ENCODE measurements around the gene LCN2.
A peak's percentile ranks its signal among the peaks of the same experiment; 100 is the strongest.
"Not testable (repeated sequence)": the region's sequence is repeated elsewhere in the genome, so short reads cannot be mapped to it uniquely, and the experiment has no call there.

LCN2 gene

DNA sequence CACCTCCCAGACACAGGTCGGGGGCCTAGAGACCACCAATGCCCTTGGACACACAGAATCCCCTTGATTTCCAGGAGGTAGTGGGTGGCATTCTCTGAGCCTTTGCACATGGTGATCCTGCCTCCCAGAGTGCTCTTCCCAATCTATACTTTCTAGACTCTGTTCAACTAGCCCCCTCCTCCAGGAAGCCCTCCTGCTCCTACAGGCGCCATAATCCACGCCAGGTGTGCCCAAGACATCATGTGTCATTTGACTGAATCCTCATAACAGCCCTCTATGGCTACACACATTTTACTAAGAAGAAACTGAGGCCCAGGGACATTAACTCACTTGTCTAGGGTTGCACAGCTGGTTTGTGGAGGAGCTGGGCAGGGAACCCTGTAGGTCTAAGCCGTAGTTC is 18.0 kb downstream of the LCN2 start:
- no peak for DNase-seq (ENCODE audit: low read depth in 2 of 2)

DNA sequence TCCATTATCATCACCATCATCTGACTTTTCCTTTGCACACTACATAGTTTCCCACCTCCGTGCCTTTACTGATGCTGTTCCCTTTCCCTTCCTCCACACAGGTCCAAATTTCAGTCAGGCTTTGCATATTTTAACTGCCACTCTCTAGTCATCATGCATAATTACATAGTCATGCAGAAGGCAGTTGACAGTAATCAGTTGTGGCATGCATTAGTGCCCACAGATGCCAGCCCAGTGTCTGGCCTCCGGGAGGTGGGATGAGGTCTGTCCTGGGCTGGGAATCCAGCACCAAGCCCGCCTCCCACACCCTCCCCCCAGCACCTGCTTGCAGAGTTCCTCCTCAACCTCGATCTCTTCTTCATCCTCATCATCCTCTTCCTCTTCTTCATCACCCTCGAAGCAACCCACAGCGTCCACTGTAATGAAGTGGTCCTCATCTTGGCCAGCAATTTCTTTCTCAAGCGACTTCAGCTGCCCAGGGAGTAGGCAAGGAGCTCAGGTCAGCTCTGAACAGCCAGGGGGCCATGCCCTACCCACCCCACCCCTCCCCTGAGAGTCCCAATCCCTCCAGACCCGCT is 19.6 kb downstream of the LCN2 start:
- no peak for DNase-seq (ENCODE audit: low read depth in 2 of 2)

DNA sequence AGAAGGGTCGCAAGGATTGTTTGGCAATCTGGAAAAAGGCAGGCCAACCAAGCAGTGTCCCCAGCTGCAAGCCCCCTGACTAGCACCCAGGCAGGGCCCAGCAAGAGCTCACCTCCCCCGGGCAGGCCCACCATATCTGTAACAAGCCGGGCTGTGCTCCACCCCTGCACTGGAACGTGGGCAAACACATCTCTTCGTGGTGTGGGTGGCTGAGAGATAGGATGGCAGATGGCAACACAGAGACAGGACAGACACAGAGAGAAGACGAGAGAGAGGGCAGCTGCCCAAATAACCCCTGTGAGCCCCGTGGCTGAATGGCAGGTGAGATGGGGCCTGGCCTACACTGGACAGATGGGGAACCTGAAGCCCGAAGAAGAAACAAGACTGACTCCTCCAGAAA is 20.2 kb downstream of the LCN2 start:
- no peak for DNase-seq (ENCODE audit: low read depth in 2 of 2)

DNA sequence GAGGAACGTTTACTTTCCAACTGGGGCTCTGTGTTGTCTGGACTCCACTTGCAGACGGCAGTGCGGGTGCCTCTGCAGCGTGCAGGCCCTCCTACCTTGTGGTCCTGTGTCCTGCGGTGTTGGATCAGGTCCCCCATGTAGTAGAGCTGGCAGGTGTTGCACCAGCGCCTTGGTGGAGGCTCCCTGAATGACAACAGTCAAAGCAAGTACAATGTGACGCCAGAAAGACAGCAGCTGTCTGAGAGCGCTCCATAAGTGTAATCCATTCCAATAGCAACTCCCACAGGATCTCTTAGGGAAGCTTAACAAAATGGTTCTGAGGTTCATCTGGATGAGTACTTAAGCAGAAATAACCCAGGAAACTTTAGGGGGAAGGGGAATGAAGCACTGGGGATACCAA is 20.7 kb downstream of the LCN2 start:
- DNase-seq (ENCODE audit: low read depth in 2 of 2) = no peak

DNA sequence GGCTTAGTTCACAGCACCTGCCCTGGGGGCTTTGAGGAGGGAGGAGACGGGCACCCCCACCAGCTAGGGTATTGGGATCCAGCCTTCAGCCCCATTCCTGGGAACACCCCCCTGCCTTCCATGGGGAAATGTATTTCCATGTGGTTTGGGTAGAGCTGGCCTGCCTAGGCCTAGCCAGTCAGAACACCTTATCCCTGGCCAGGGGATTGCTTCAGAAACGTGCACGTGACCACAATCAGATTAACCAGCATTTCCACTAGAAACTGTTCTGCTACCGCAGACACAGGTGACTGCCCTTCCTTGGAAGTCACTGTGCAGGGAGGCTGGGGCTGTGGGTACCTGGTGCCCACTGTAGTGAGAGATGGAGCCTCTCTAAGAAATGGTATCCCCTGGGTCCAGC is 24.8 kb downstream of the LCN2 start:
- no peak for DNase-seq (ENCODE audit: low read depth in 2 of 2)

DNA sequence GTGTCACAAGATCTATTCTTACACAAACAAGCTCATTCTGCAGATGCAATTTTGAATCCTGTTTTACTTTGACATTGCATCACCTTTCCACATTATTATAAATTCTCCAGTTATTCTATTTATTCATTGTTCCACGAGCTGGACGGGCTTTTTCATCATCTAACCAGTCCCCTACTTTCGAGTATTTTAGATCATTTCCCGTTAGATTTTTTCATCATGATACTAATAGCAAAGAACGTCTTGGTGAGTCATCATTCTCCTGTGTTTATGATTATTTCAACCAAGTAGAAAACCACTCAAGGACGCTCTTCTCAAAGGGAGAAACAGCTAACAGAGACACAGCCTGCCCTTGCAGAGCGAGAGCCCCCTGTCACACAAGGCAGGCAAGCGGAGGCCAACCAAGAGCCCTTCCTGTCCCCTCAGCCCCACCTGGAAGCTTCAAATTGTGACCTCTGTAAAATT is 25.9 kb downstream of the LCN2 start:
- no peak for DNase-seq (ENCODE audit: low read depth in 2 of 2)

DNA sequence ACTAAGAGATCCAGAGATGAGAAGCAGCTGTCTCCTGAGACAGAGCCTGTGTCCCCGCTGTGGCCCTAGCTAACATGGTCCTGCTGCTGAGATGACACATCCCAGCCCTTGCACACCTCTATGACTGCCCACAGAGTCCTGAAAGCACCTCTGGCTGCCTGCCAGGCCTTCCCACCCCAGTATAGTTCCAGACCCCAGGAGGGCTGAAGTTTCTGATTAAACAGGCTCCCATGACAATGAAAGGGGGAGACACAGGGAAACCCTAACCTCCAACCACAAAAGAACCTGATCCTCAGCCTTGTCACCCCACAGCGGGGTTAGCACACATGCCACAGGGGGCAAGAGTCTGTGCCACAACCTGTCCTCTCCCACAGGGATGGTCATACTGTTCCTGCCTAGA is 26.5 kb downstream of the LCN2 start:
- no peak for DNase-seq (ENCODE audit: low read depth in 2 of 2)

DNA sequence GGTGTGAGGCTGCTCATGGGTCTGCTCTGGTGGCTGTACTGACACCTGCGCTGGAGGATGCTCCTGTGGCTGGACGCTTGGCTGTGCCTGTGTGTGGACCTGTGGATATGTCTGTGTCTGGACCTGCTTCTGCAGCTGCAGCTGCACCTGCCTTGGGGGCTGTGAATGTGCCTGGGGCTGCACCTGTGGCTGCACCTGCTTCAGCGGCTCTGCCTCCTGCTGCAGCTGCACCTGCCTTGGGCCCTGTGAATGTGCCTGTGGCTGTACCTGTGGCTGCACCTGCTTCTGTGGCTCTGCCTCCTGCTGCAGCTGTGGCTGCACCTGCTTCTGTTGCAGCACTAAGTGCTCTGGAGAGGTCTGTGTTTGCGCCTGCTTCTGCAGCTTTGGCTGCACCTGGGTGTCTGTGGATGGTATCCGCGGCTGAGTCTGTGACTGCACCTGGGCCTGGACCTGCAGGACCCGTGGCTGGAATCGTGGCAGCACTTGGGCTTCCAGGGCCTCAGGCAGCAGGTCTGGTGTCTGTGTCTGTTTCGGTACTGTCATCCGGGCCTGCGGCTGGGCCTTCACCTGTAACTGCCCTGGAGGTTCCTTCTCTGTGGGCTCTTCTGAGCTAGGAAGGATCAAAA is 29.7 kb downstream of the LCN2 start:
- DNase-seq (ENCODE audit: low read depth in 2 of 2) = no peak

DNA sequence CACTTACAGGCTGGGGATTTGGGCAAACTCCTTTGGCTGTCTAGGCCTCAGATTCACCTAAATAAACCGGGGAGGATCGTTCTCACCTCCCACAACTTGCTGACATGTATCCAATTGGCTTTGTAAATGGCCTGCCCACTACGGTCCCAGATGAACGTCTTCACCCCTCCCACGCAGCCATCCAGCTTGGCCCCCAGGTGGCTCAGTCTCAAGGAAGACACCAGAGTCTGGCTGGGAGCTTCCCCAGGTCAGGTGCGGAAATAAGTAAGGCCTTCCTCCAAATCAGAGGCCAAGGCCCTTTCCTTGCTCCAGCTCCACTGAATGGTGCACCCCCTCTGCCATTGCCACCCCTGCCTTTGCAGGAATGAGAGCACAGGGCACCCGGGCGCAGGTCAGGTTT is 30.7 kb downstream of the LCN2 start:
- no peak for DNase-seq (ENCODE audit: low read depth in 2 of 2)

DNA sequence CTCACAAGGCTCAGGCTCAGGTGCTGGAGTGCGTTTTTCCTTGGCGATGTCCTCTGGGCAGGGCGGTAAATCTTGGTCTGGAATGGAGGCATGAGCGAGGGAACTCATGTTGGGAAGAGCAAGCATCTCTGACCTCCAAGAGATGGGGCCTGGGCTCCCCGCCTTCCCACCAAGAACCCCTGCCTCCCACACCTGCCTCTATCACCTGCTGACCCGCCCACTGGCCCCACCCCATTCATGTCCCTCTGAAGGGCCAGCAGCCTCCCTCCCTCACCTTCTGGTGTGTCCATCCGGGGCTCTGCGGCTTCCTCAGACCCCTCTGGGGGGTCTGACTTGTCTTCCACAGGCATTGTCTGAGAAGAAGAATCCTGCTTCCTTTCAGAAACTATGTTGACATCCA is 31.2 kb downstream of the LCN2 start:
- DNase-seq (ENCODE audit: low read depth in 2 of 2) = no peak

DNA sequence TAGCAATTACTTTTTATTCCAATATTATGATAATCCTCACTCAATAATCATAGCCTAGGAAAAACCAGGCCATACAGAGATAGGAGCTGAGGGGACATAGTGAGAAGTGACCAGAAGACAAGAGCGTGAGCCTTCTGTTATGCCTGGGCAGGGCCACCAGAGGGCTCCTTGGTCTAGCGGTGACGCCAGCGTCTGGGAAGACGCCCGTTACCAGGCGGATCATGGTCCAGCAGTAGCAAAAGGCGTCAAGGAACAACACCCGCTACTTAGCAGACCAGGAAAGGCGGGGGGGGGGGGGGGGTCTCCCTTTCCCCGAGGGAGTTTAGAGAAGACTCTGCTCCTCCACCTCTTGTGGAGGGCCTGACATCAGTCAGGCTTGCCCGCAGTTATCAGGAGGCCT is 32.2 kb downstream of the LCN2 start:
- DNase-seq (ENCODE audit: low read depth in 2 of 2) = not testable (repeated sequence)

DNA sequence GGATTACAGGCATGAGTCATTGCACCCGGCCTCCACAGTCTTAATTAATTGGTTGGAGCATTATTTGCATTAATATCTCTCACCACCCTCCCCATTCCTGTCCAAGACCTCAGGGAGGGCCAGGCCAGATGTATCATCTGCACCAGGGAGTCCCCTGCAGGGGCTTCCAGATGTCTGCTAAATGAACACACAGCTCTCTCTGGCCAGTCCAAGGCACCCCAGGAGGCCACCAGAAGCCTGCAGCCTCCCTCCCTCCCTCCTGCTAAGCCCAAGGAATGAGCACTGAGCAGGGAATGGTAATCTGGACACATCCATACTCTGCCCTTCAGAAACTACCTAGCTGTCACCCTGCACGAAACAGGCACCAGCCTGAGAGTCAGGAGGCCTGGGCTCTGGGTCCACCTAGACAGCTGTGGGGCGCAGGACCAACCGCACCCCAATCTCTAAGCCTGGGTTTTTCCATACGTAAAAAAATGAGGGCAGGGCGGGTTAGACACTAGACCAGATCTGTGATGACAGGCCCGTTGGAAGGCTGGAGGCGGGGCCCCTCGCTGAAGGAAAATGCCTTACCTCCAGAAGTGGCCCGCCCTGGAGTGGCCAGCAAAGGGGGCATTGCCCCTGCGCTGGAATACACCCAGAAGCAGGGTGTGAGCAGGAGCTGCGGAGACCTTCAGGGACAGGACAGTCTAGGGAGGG is 33.8 kb downstream of the LCN2 start:
- DNase-seq (ENCODE audit: low read depth in 2 of 2) = no peak

DNA sequence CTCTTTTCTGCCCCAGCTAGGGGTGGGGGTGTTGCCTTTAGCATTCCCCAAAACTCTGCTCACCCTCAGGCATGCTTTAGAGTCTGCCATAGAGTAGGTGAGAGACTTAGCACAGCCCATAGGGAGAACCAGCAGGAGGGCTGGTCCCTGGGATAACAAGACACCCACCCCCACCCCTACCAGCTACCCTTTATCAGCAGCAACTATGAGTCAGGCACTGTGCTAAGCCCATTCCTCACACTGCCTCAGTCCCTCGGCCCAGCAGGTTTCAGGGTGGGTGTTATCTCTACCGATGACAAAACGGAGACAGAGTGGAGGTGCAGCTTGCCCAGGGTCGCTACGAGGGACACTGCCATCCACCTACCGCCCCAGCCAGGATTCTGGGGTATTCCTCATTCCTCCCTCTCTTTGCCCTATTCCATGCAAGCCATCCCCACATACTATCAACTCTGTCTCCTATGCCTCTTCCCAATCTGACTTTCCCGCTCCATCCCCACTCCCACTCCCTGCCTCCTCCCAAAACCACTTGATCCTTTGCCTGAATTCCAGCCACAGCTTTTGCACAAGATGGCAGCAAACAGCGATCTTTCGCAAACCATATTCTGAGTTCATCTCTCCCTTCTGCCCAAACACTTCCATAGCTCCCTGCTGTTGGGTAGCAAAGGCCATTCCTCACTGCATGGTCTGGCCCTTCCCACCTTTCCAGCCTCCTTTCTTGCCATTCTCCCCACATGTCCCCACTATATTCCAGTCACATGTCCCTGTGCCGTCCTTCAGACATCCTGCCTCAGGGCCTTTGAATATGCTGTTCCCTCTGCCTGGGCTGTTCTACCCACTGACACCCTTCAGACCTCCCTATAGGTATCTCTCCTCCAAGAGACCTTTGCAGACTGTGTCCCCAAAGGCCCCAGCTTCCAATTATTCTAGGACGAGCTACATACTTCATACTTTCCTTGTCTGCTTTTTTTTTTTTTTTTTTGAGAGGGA is 37.0 kb downstream of the LCN2 start:
- no peak for DNase-seq (ENCODE audit: low read depth in 2 of 2)

DNA sequence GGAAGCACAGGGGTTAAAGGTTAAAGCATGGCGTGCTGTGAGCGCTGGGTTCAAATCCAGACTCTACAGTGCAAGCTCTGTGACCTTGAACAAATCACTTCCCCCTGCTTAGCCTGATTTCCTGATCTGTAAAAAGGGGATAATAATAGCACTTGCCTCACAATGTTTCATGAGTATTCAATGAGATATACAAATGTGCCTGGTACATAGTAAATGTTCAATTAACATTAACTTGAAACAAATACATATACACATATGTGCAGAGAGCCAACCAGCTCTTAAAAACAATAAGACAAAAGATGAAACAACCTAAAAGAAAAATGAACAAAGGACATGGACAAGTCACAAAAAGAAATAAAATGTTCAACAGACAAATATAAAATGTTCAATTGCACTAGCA is 38.1 kb downstream of the LCN2 start:
- no peak for DNase-seq (ENCODE audit: low read depth in 2 of 2)

DNA sequence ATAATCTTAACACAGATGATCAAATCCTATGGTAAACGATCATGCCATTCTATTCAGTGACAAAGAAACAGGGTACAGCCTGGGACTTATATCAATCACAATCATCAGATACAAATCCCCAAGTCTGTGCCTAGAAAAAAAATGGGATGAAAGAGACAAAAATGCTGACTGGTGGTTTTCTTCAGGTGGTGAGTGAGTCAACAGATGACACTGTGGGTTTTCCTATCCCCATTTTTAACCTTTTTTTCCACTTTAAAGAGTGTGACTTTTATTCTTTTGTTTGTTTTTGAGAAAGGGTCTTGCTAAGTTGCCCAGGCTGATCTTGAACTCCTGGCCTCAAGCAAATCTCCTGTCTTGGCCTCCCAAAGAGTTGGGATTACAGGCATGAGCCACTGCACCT is 39.0 kb downstream of the LCN2 start:
- DNase-seq (ENCODE audit: low read depth in 2 of 2) = no peak

DNA sequence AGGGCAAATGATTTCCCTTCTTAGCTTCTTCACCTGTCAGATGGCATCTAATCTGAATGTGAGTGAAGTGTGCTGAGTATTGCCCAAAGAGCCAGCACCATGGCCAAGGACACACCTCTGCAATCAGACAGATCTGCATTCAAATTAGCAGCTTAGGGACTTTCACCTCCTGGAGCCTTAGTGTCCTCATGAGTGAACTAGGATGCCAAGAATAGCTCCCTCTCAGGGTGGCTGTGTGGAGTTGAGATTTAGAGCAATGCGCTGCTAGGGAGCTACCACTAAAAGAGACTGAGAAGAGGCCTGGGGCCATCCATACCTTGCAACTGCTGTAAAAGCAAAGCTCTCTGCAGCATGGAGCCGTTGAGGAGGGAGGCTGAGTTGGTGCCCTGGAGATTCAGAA is 40.8 kb downstream of the LCN2 start:
- DNase-seq (ENCODE audit: low read depth in 2 of 2) = no peak

DNA sequence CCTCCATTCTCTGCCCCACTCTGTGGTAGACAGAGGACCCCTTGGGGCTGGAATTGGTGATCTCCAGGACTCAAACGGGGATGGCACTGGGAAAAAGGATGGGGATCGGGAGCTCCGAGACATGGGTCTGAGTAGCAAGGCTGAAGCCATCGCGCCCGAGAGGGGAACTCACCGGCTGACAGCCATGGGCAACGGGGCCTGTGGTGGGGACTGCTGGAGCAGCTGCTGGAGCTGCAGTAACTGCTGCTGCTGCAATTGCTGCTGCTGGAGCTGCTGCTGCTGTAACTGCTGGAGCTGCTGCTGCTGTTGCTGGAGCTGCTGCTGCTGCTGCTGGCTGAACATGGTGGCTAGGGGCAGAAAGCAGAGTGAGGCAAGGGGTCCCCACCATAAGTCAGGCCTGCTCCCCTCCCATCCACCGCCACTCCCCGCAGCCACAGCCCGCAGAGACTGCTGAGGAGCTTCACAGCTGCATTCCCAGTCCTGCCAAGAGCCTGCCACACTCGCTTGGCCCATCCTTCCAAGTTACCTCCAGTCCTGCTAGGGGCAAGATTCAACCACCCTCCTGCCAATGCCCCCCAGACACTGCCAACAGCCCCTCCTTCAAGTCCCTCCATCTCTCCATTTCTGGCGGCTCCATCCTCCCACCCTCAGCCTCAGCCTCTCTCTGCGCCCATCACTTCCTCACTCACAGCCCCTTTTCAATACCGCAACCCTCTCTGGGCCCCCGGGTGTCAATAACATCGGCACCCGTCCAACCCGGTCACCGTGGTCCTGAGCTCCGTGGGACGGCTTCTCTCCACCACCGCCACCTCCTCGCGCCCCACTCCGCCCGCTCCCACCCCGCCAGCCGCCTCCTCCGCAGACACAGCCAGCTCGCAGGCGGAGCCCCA is 41.5 kb downstream of the LCN2 start:
- no peak for DNase-seq (ENCODE audit: low read depth in 2 of 2)

DNA sequence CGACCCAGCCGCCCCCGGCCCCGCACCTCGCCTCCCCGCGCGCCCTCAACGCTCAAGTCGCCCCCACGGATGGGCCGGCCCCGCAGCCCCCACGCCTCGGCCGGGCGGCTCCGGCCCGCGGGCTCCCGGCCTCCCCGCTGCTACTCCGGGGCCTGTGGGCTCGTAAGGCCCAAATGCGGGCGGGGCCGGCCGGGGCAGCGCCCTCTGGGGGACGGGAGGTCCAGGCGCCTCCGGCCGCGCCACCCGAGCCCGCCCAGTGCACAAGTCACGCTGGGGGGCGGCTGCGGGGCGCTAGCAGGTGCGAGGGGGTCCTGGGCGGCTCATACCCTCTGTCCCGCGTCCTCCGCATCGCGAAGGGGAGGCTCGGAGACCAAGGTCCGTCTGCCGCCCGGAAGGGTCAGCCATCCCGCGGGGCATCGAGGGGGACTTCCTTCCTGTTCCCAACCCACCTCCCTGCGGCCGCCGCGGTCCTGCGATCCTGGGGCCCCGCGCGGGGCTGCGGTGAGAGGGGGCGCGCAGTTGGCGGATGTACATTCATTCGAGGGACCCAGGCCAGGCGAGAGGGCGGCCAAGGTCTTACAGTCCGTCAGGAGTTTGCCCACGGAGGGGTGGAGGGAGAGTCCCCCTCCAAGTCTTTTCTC is 42.3 kb downstream of the LCN2 start, which contains the start of gene CIZ1:
CIZ1 (minus strand) TSS at position 167 of the 641 bp plus-strand sequence. CDS start 715 bp downstream, outside the sequence.
- DNase-seq (ENCODE audit: low read depth in 2 of 2) = peak; percentile 49 to 66

DNA sequence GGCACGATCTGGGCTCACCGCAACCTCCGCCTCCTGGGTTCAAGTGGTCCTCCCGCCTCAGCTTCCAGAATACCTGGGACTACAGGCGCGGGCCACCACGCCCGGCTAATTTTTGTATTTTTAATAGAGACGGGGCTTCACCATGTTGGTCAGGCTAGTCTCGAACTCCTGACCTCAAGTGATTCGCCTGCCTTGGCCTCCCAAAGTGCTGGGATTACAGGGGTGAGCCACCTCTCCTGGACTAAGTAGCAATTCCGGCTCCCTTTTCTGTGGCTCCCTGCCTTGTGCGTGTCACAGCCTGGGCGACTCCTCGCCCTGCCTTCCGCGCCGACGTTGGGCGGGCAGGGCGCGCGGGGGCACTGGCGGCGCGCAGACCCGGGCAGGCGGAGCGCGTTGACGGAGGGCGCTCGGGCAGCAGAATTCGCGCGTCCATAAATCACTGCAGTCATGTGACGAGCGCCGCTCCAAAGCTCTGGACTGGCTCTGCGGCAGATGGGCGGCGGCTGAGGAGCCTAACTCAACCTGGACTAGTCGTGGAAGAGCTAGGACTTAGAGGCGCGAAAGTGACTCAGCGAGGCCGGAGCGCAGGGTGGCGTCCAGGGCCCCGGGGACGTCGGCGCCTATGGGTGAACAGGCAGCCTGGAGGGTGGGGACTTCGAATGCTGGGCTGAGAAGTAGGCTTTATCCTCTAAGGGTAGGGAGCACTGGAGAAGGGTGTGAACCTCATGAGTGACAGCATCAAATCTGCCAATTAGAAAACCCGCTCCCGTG is 43.5 kb downstream of the LCN2 start:
- peak in 1 of 2 donors; percentile 28 for DNase-seq (ENCODE audit: low read depth in 2 of 2)
